ENCODE data around the gene NRCAM. TPM values are rescaled to one million over a fixed set of nuclear protein-coding genes. Genes with fewer than 3 reads are reported as not detected.

Gene NRCAM
- total and polyA plus RNA-seq, 12 donors, result 0.08 to 1.3 (median 0.38) TPM

- Histone ChIP-seq H3K27ac (peak overlapping the region in 1 of 10 donors; percentile 2), H3K4me1 (peaks cover 0 to 14% (median 0%) of the 10 kb centered on the region in 9 donors), H3K36me3 (no peaks in the 10 kb centered on the region), H3K9me3 (no peaks in the 10 kb centered on the region), H3K27me3 (no peaks in the 10 kb centered on the region), H3K4me3 (no peak overlapping the region)
- TF ChIP-seq CTCF (IDR thresholded peaks at IDR 0.05), result no peak
- intact Hi-C loops (cut with DNase I), result no loop called here
- DNase-seq (no peak), ATAC-seq (no peak)
- 74 to 84% methylated on average over 4 of the region's 4 CpGs for WGBS, 2 donors
Observed at GRCh38 chr7:108136191-108136688, 320.0 kb downstream of the NRCAM start.

GRCh38 chr7:108135446-108136190, 320.6 kb downstream of the NRCAM start:
- Histone ChIP-seq H3K36me3 (no peaks in the 10 kb centered on the region), H3K4me1 (peaks cover 0 to 14% (median 0%) of the 10 kb centered on the region in 9 donors), H3K27ac (peak overlapping the region in 1 of 10 donors; percentile 2), H3K9me3 (no peaks in the 10 kb centered on the region), H3K27me3 (no peaks in the 10 kb centered on the region), H3K4me3 (no peak overlapping the region)
- intact Hi-C loops (cut with DNase I), result no loop called here
- ATAC-seq, result no peak
- no peak for TF ChIP-seq CTCF (IDR thresholded peaks at IDR 0.05)
- WGBS, 2 donors, result 87 to 93% methylated on average over 7 of the region's 7 CpGs
- no peak for DNase-seq

- Histone ChIP-seq H3K36me3 (no peaks in the 10 kb centered on the region), H3K27ac (no peak overlapping the region), H3K27me3 (no peaks in the 10 kb centered on the region), H3K4me1 (peaks cover 0 to 14% (median 0%) of the 10 kb centered on the region in 9 donors), H3K4me3 (no peak overlapping the region), H3K9me3 (no peaks in the 10 kb centered on the region)
- TF ChIP-seq CTCF (IDR thresholded peaks at IDR 0.05), result no peak
- no peak for DNase-seq
- WGBS, 2 donors, result 98 to 99% methylated on average over 1 of the region's 1 CpG
- intact Hi-C loops (cut with DNase I), result no loop called here
- ATAC-seq, result no peak
Observed at GRCh38 chr7:108134486-108134885, 321.8 kb downstream of the NRCAM start.

- Histone ChIP-seq H3K27ac (no peak overlapping the region), H3K9me3 (no peaks in the 10 kb centered on the region), H3K4me3 (no peak overlapping the region), H3K27me3 (no peaks in the 10 kb centered on the region), H3K4me1 (peaks cover 0 to 14% (median 0%) of the 10 kb centered on the region in 9 donors), H3K36me3 (no peaks in the 10 kb centered on the region)
- WGBS, 2 donors, result 88% methylated on average over 13 of the region's 13 CpGs
- TF ChIP-seq CTCF (IDR thresholded peaks at IDR 0.05), result no peak
- ATAC-seq (no peak), DNase-seq (no peak)
- intact Hi-C loops (cut with DNase I), result no loop called here
Observed at GRCh38 chr7:108132551-108133265, 323.5 kb downstream of the NRCAM start.
